Left renal cortex interstitium (tissue), 4 donors: Measurements from ENCODE around the gene CHST15. TPM values are rescaled to one million over a fixed set of nuclear protein-coding genes. Genes with fewer than 3 reads are reported as not detected.

Source experiments
- DNase-seq, 4 donors: peaks; one replicate each; pipeline ENCODE4 v3.0.0-alpha.2; 2013; ENCODE audit warnings: low read depth in 4 of 4, low spot score in 2 of 4, missing footprints in 1 of 4
- polyA plus RNA-seq, 4 donors: library from polyadenylated mRNA; unstranded; fragments of 120-200 nt; gene quantifications; one replicate each; pipeline ENCODE4 v1.2.1, GENCODE V29; 2013; ENCODE audit not compliant: insufficient read length in 4 of 4

CHST15 gene
- polyA plus RNA-seq, 4 donors, result 16.3 to 20.9 (median 20.2) TPM

GRCh38 chr10:124003481-124003870 is 89.9 kb downstream of the CHST15 start:
- DNase-seq, result no peak

- DNase-seq, result no peak
Observed at GRCh38 chr10:124003070-124003419, 90.4 kb downstream of the CHST15 start.

DNA sequence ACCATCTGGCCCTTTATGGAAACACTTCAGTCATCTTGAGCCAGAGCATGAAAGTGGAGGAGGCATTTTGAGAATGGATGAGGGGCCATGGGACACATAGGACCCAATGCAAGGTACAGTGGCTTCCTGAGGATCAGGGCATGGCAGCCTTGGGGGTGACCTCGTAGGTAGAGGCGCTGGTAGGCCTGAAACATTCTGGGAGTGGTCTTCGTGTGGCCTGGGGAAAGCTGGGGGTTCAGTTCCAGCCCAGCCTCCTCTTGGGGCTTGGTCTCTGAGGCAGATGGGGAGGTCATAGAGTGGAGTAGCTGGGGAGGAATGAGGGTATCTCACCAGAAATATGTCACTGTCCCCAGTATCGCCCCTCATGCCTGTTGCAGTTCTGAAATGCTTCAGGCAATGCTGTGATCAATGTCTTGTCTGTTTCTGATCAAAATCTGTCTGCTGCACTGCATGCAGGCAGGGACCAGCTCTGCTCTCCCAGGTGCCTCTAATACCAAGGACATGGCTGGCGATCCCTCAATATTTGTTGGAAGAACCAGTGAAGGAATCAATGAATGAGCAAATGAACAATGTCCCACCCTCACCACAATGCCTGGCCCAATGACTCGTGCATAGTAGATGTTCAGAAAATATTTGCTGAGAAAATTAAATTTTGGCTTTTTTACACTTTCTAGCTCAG is 90.9 kb downstream of the CHST15 start:
- DNase-seq, result no peak

- no peak for DNase-seq
Observed at GRCh38 chr10:124001391-124002148, 91.8 kb downstream of the CHST15 start.

DNA sequence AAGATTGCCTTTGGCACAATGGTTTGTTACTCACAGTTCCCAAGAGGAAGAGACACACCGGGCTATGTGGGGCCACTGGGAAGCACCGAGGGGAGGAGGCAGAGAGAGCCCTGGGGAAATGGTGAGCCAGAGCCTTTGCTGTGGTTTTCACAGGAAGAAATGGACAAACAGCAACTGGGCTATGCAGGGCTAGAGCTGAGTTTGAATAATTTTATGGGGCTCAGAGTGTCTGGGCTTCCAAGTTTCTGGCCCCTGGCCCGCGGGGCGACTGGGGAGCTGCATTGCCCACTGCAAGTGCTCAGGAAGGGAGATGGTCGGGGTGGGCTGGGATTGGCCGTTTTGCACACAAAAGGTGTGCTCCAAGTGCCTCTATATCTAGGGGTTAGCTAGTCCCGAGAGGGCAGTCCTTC is 92.6 kb downstream of the CHST15 start:
- DNase-seq, result no peak

DNA sequence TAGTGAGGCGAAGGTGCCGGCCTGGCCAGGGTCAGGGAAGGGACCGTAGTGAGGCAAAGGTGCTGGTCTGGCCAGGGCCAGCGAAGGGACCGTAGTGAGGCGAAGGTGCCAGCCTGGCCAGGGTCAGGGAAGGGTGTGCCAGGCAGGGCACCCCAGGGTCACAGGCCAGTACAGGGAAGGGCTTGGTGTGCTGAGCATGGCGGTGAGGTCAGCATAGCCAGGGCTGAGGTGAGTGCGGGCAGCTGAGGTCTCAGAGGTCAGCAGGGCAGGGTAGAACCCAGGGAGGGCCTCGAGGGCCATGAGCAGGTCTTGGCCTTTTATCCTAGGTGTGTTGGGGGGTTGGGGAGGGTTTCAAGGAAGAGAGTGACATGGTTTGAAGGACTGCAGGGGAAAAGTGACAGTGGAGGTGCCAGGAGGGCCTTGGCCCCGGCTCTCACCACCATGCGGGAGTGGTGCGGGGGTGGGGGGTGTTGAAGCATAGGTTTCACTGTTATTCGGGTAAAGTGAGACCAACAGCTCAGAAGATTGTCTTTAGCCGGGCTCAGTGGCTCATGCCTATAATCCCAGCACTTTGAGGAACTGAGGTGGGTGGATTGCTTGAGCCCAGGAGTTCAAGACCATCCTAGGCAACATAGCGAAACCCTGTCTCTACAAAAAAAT is 93.3 kb downstream of the CHST15 start:
- no peak for DNase-seq

DNA sequence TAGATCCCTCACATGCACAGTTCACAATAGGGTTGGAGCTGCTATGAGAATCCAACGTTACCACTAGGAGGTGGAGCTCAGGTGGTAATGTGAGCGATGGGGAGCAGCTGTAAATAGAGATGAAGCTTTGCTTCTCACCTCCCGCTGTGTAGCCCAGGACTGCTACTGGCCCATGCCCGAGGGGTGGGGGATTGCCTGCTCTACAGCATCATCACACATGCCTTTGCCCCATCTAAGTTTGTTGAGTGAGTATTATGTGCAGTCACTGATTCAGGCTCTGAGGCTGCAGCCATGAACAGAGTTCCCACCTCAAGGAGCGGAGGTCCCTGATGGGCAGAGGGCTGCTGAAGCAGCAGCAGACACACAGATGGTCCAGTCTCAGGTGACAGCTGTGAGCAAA is 94.1 kb downstream of the CHST15 start:
- no peak for DNase-seq

GRCh38 chr10:123998197-123999141 is 94.9 kb downstream of the CHST15 start:
- DNase-seq, result no peak

GRCh38 chr10:123997486-123998196 is 95.8 kb downstream of the CHST15 start:
- DNase-seq, result no peak

GRCh38 chr10:123997013-123997412 is 96.4 kb downstream of the CHST15 start:
- no peak for DNase-seq

- DNase-seq, result no peak
Observed at GRCh38 chr10:123996302-123996701, 97.1 kb downstream of the CHST15 start.

DNA sequence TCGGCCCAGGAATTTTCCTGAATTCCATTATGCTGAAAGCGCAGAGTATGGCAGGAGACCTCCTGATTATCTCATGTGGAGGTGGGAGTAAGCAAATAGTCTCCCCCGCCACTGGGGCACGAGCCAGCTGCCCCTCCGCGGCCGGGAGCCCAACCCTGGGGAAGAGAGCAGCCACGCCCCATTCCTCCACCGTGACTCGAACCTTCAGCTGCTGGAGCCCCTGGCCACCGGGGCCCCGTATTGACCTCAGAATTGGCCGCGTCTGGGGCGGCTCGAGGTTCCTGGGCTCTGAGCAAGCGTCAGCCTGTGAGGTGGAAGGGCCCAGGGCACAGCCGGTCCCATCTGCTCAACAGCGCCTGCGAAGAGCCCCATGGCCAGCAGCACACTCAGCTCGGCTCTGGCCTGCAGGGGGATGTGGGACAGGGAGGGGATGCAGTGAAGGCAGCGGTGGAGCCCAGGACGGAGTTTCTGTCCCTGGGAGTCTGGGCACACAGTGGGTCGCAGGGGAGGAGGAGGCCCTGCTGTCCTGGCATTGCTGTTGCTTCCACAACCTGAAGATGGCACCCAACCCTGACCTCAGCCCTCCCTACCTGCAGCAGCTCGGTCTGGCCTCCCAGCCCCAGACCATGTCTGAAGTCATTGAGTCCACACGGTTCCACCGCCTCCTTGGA is 97.8 kb downstream of the CHST15 start:
- no peak for DNase-seq

DNA sequence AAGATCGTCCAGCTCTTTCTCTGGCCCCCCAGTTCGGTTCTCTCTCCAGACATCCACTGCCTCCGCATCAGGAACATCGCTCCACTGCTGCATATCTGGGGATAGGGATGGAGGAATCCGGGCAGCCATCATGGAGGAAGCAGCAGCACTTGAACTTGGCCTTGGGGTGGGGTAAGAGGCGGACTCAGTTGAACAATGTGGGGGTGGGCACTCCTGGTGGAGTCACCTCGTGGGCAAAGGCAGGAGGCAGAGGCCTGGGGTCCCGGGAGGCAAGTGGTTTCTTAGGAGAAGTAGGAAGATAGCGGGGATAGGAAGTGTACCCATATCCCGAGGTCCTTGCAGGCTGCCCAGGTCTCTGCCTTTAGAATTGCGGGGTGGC is 98.3 kb downstream of the CHST15 start:
- no peak for DNase-seq

- peak; percentile 52 to 79 (median 63) for DNase-seq
Observed at GRCh38 chr10:123994417-123995081, 98.8 kb downstream of the CHST15 start.

DNA sequence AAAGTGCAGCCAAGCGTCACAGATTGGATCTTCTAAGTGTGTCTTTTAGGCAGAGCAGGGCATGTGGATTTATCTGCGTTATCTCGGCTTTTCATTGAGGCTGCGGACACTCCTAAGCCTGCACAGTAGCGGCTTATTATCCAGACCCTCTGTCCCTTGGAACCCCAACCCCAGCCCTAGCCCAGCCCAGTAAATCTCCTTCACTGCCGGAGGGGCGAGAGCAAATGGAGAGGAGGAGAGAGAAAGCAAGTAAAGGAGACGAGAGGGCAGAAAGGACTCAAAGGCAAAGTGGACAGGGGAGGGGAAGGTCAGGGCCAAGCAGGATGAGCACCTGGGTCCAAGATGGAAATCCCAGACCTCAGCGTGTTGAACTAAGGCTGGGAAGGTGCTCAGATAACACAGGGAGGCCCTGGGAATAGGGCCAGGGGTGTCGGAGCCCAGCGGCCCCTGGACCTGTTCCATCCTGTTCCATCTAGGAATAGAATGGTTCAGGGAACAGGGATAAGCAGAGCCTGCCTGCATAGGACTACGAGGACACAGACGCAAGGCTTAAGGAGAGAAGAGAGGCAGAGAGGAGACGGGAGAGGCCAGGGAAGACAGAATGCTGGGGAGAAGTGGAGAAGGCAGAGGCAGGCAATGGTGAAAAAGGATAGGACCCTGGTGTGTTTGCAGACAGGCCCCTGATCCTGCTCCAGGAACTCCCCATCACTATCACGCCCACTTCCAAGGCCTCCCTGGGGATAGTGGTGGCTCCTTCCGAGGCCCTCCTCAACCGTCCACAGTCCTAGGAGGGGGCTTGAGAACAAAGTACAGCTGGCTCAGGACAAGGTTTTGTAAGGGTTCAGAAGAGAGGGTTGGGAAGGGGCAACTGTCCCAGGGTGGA is 99.6 kb downstream of the CHST15 start:
- DNase-seq, result no peak

DNA sequence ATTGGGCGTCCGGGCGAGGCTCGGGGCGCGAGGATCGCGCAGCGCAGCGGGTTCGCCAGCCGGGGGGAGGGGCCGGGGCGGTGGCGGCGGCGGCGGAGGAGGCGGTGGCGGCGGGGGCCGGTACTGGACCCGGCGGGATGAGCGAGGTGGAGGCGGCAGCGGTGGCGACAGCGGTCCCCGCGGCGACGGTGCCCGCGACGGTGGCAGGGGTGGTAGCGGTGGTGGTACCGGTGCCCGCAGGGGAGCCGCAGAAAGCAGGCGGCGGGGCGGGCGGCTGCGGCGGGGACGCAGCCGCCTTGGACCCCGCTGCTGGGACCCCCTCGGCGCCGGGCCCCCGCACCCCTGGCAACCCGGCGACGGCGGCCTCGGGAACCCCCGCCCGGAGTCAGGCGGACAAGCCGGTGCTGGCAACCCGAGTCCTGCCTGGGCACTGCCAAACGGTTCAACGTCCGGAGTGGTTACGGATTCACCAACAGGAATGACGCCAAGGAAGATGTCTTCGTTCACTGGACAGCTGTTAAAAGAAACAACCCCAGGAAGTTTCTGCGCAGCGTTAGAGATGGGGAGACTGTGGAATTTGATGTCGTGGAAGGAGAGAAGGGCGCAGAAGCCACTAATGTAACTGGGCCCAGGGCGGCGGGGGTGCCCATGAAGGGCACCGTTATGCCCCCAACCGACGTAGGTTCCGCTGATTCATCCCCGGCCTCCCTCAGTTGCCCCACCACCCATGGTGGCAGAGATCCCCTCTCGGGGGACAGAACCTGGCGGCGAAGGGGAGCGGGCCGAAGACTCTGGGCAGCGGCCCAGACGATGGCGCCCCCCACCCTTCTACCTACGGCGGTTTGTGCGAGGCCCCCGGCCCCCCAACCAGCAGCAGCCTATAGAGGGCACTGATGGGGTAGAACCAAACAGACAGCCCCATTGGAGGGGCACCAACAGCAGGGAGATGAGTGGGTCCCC is 101.5 kb downstream of the CHST15 start:
- no peak for DNase-seq

- no peak for DNase-seq
Observed at GRCh38 chr10:123990889-123991288, 102.5 kb downstream of the CHST15 start.
